GM19463 (cell line): Measurements from ENCODE around the gene FCAMR.

Experiments
- ATAC-seq: cut with Tn5 transposase; IDR thresholded peaks from one replicate; pipeline ENCODE4 v1.9.1; 2021; ENCODE audit warnings: mild to moderate bottlenecking, moderate library complexity; ENCODE audit not compliant: unreplicated experiment

FCAMR gene

GRCh38 chr1:207000651-207001291 lies 30.5 kb upstream of the FCAMR start:
- ATAC-seq: no peak

GRCh38 chr1:206998816-206999215 lies 28.6 kb upstream of the FCAMR start:
- no peak for ATAC-seq

- no peak for ATAC-seq
Measured at GRCh38 chr1:206992790-206993189, 22.5 kb upstream of the FCAMR start.

GRCh38 chr1:206987873-206988272 lies 17.6 kb upstream of the FCAMR start:
- ATAC-seq: no peak

- no peak for ATAC-seq
Measured at GRCh38 chr1:206986885-206987284, 16.6 kb upstream of the FCAMR start.

GRCh38 chr1:206986402-206986801 lies 16.1 kb upstream of the FCAMR start:
- no peak for ATAC-seq

GRCh38 chr1:206985162-206985749 lies 15.0 kb upstream of the FCAMR start:
- ATAC-seq: no peak

GRCh38 chr1:206982216-206982615 lies 12.0 kb upstream of the FCAMR start:
- ATAC-seq: no peak

- no peak for ATAC-seq
Measured at GRCh38 chr1:206979379-206980043, 9.3 kb upstream of the FCAMR start.

GRCh38 chr1:206978259-206978658 lies 8.0 kb upstream of the FCAMR start:
- no peak for ATAC-seq

GRCh38 chr1:206975306-206975705 lies 5.0 kb upstream of the FCAMR start:
- no peak for ATAC-seq

GRCh38 chr1:206974140-206974539 lies 3.9 kb upstream of the FCAMR start:
- no peak for ATAC-seq

GRCh38 chr1:206972728-206973127 lies 2.5 kb upstream of the FCAMR start:
- no peak for ATAC-seq

- ATAC-seq: peak; percentile 57
Measured at GRCh38 chr1:206971029-206971655, 882 bp upstream of the FCAMR start.

GRCh38 chr1:206969090-206969489 lies 1.2 kb downstream of the FCAMR start:
- ATAC-seq: no peak

GRCh38 chr1:206967096-206967849 lies 3.0 kb downstream of the FCAMR start:
- ATAC-seq: peak; percentile 49

- no peak for ATAC-seq
Measured at GRCh38 chr1:206965781-206966180, 4.5 kb downstream of the FCAMR start.

GRCh38 chr1:206963740-206964139 lies 6.5 kb downstream of the FCAMR start:
- no peak for ATAC-seq

- ATAC-seq: no peak
Measured at GRCh38 chr1:206963119-206963712, 7.0 kb downstream of the FCAMR start.

GRCh38 chr1:206962272-206962671 lies 8.0 kb downstream of the FCAMR start:
- no peak for ATAC-seq

GRCh38 chr1:206961668-206962067 lies 8.6 kb downstream of the FCAMR start:
- ATAC-seq: no peak
